HUES6 (cell line): ENCODE measurements around the gene TMEM270.
"Not testable (repeated sequence)": the region's sequence is repeated elsewhere in the genome, so short reads cannot be mapped to it uniquely, and the experiment has no call there.

Source experiments
- H3K27ac ChIP-seq: 2 replicates; pipeline ENCODE4 v1.7.0; 2013; ENCODE audit warnings: low read depth, mild to moderate bottlenecking, low read length, inconsistent platforms
- H3K27me3 ChIP-seq: 2 replicates; pipeline ENCODE4 v1.6.1; 2013; ENCODE audit warnings: low read length; ENCODE audit not compliant: control insufficient read depth, insufficient read depth
- H3K36me3 ChIP-seq: 2 replicates; pipeline ENCODE4 v1.6.1; 2013; ENCODE audit warnings: low read length; ENCODE audit not compliant: control insufficient read depth, insufficient read depth
- H3K4me1 ChIP-seq: 2 replicates; pipeline ENCODE4 v1.6.1; 2013; ENCODE audit warnings: low read length; ENCODE audit not compliant: control insufficient read depth, insufficient read depth
- H3K4me3 ChIP-seq: 2 replicates; pipeline ENCODE4 v1.5.1; 2013; ENCODE audit warnings: low read depth, low read length
- H3K9ac ChIP-seq: one replicate; pipeline ENCODE4 v1.6.1; 2013; ENCODE audit warnings: mild to moderate bottlenecking, low read length
- H3K9me3 ChIP-seq: 2 replicates; pipeline ENCODE4 v1.6.1; 2013; ENCODE audit warnings: low read depth, low read length; ENCODE audit not compliant: control insufficient read depth, insufficient read depth

Gene TMEM270

DNA sequence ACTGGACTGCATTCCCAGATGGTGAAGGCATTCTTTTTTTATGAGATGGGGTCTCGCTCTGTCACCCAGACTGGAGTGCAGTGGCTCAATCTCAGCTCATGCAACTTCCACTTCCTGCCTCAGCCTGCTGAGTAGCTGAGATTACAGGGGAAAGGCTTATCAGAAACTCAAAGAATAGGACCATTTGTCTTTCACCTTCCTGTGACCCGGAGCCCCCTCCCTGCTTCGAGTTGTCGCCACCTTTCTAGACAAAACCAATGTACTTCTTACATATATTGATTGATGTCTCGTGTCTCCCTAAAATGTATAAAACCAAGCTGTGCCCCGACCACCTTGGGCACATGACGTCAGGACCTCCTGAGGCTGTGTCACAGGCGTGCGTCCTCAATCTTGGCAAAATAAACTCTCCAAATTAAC, 16.8 kb upstream of the TMEM270 start:
- Histone ChIP-seq H3K9me3 (peaks cover 7% of the 10 kb centered on the region; the same call in 1 of the 2 replicates), H3K36me3 (no peaks in the 10 kb centered on the region), H3K27ac (no peak overlapping the region), H3K4me1 (peaks cover 10% of the 10 kb centered on the region; the same call in 1 of the 2 replicates), H3K9ac (no peak overlapping the region), H3K27me3 (no peaks in the 10 kb centered on the region), H3K4me3 (no peak overlapping the region)

DNA sequence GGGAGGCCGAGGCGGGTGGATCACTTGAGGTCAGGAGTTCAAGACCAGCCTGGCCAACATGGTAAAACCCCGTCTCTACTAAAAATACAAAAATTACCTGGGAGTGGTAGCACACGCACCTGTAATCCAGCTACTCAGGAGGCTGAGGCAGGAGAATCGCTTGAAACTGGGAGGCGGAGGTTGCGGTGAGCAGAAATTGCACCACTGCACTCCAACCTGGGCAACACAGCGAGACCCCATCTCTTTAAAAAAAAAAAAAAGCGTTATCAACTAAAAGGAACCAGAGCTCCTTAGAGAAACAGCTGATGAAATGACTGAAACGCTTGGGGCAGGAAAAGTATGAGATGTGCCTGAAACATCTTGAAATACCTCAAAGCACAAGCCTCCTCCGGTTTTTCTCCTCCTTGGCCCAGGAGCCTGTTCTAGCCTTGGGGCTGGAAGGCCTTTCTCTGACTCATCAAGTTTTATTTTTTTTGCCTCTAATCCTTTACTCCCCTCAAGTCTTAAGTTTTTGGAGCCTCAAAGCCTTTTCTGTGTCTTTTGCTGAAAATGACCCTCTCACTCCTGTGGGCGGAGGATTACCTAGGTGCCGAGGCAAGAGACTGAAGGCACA, 16.0 kb upstream of the TMEM270 start:
- Histone ChIP-seq H3K27ac (no peak overlapping the region), H3K4me1 (peaks cover 10% of the 10 kb centered on the region; the same call in 1 of the 2 replicates), H3K9me3 (peaks cover 7% of the 10 kb centered on the region; the same call in 1 of the 2 replicates), H3K27me3 (no peaks in the 10 kb centered on the region), H3K9ac (no peak overlapping the region), H3K36me3 (no peaks in the 10 kb centered on the region), H3K4me3 (no peak overlapping the region)

DNA sequence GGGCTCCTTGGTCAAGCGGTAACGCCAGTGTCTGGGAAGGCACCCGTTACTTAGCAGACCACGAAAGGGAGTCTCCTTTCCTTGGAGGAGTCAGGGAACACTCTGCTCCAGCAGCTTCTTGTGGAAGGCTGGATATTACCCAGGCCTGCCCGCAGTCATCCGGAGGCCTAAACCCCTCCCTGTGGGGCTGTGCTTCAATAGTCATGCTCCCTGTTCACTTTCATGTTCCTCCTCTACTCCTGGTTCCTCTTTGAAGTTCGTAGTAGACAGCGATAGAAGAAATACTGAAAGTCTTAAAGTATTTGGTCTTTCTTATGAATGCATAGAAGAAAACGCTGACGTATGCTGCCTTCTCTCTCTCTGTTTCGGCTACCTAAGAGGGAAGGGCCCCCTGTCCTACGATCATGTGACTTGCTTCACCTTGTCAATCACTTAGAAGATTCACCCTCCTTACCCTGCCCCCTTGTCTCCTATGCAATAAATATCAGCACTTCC, 15.2 kb upstream of the TMEM270 start:
- not testable (repeated sequence) for H3K36me3 ChIP-seq, H3K9me3 ChIP-seq, H3K4me3 ChIP-seq, H3K27me3 ChIP-seq, H3K27ac ChIP-seq, H3K9ac ChIP-seq
- peaks cover 11% of the 10 kb centered on the region; the same call in 1 of the 2 replicates for H3K4me1 ChIP-seq

DNA sequence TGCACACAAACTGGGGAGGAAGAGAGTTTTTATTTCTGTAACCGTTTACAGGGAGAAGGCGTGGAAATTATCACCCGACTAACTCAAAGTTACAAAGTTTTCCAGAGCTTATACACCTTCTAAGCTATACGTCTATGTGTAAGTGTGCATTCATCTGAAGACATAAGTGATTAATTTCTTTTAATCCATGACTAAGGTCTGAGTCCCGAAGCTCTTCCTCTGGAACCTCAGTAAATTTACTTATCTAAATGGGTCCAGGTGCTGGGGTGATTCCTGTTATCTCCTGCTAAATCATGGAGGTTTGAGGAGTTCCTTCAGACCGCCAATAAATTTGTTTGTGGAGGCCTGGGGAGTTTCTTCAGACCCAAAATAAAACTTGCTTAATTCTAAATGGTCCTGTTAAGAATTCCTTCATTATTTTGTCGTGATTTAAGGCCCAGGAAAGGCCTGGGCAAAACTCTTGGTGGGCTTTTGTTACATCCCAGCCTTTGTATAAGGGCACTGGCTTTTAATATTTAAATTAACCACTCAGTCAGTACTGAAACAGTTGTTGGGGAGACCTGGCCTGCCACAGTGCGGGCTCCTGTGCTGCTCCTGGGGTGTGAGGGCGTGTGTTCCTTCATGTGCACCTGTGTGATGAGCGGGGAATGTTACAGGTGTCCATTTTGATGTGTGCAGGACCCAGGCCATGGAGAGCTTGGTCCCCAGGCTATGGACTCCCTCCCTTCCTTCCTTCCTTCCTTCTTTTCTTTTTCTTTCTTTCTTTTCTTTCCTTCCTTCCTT, 12.8 kb upstream of the TMEM270 start:
- H3K4me1 ChIP-seq: peaks cover 28% of the 10 kb centered on the region; the same call in 1 of the 2 replicates
- H3K9ac ChIP-seq: no peak overlapping the region
- H3K4me3 ChIP-seq: no peak overlapping the region
- no peak overlapping the region for H3K27ac ChIP-seq
- no peaks in the 10 kb centered on the region for H3K36me3 ChIP-seq
- no peaks in the 10 kb centered on the region for H3K27me3 ChIP-seq
- peaks cover 7% of the 10 kb centered on the region; the same call in 1 of the 2 replicates for H3K9me3 ChIP-seq

DNA sequence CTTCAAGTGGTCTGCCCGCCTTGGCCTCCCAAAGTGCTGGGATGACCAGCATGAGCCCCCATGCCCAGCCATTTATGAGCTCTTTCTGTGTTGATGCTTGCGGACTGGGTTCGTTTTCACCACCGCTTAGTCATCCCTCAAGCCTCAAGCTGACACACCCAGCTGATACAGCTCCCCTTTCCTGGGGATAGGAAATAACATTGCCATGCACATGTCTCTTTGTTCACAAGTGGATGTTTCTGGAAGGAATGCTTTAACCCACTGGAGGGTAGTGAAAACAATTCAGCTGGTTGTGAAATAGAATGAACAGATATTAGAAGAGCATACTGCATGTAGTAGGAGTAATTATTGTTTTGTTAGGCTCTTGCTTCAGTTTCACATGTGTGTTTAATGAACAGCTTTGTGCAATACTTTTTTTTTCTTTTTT, 10.2 kb upstream of the TMEM270 start:
- Histone ChIP-seq H3K27ac (no peak overlapping the region), H3K9ac (no peak overlapping the region)

DNA sequence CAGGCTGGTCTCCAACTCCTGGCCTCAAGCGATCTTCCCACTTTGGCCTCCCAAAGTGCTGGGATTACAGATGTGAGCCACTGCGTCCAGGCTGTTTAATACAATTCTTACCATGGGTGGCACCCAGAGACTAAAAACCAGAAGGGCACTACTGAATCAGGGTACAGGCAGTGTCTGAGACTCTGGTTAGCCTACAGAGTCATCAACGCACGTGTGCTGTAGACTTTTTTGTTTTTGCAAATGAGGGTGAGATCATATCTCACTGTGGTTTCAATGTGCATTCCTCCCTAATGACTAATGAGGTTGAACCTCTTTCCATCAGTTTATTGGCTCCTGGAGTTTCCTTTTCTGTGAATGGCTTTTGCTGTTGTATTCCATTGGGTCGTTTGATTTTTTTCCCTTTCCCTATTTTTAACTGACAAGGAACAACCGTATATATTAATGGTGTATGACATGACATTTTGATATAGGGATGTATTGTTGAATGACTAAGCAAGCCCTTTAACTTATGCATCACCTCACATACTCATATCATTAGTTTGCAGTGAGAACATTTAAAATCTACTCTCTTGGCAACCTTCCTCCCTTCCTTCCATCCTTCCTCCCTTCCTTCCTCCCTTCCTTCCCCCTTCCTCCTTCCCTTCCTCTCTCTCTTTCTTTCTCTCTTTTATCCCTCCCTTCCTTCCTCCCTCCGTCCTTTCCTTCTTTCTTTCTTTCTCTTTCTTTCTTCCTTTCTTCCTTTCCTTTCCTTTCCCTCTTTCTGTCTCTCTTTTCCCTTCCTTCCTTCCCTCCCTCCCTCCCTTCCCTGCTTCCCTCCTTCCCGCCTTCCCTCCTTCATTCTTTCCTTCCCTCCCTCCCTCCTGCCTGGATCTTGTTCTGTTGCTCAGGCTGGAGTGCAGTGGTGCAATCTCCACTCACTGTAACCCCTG, 9.3 kb upstream of the TMEM270 start:
- H3K4me1 ChIP-seq: peaks cover 18% of the 10 kb centered on the region; the same call in 1 of the 2 replicates
- H3K27ac ChIP-seq: no peak overlapping the region
- peaks cover 2% of the 10 kb centered on the region; the same call in 1 of the 2 replicates for H3K27me3 ChIP-seq
- no peak overlapping the region for H3K4me3 ChIP-seq
- H3K36me3 ChIP-seq: no peaks in the 10 kb centered on the region
- peak overlapping the region; percentile 32 for H3K9ac ChIP-seq
- peaks cover 7% of the 10 kb centered on the region; the same call in 1 of the 2 replicates for H3K9me3 ChIP-seq

More for the DNA sequence above, 10.2 kb upstream of the TMEM270 start:
- Histone ChIP-seq H3K36me3 (no peaks in the 10 kb centered on the region), H3K4me1 (peaks cover 20% of the 10 kb centered on the region; the same call in 1 of the 2 replicates), H3K9me3 (peaks cover 7% of the 10 kb centered on the region; the same call in 1 of the 2 replicates), H3K27me3 (no peaks in the 10 kb centered on the region), H3K4me3 (no peak overlapping the region)

DNA sequence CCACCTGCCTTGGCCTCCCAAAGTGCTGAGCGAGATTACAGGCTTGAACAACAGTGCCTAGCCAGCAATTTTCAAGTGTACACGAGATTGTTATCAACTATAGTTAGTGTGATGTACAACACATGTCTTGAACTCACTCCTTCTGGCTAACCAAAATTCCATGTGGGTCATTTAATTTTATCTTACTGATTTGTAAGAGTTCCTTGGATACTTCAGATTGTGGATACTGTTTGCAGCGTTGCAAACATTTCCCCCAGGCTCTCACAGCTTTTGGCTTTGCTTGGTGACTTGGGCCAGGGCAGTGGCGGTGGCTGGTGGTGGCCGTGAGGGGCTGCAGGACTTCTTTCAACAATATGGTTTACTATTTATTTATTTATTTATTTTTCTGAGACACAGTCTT, 8.5 kb upstream of the TMEM270 start:
- no peak overlapping the region for H3K27ac ChIP-seq
- no peak overlapping the region for H3K4me3 ChIP-seq
- peaks cover 7% of the 10 kb centered on the region; the same call in 1 of the 2 replicates for H3K9me3 ChIP-seq
- no peaks in the 10 kb centered on the region for H3K36me3 ChIP-seq
- H3K4me1 ChIP-seq: peaks cover 18% of the 10 kb centered on the region; the same call in 1 of the 2 replicates
- peaks cover 8% of the 10 kb centered on the region; the same call in 1 of the 2 replicates for H3K27me3 ChIP-seq
- no peak overlapping the region for H3K9ac ChIP-seq

DNA sequence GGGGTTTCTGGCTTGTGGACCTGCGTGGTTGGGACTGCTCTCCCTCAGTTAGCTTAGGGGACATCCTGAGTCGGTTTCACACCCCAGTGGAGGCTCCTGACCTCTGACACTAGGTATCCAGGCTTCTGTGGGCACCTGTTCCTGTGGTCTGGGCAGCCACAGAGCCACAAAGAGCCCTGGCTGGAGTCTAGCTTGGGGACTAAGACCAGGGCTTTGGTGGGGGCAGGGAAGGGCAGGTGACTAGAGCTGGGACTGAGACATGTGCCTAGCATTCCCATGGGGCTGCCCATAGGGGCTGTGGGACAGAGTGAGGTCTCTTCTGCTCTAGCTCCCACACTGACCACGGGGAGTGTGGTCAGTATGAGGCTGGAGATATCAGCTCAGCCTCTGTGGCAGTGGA, 4.0 kb upstream of the TMEM270 start:
- Histone ChIP-seq H3K27me3 (peaks cover 8% of the 10 kb centered on the region; the same call in 1 of the 2 replicates), H3K27ac (no peak overlapping the region)

DNA sequence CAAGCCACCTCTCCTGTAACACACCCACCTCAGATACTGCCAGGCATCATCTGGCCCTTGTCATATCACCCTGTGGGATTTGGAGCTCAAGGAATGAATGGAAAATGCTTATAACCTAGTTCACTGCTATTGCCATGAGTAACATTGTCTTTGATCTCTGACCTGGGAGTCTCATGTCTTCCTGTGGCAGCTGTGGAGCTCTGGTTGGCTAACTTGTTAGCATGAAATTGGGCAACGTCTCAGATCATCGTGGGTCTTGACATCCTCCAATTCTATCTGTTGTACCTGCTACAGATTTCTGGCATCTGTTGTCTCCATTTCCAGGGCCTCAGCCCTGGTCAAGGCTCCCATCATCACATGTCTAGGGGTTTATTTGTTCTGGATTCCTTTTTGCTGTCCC, 2.2 kb upstream of the TMEM270 start:
- Histone ChIP-seq H3K9ac (no peak overlapping the region), H3K9me3 (0 out of 2 replicates have a peak, but pooled peaks cover 3% of the 10 kb centered on the region), H3K27me3 (peaks cover 8% of the 10 kb centered on the region; the same call in 1 of the 2 replicates), H3K27ac (no peak overlapping the region), H3K36me3 (no peaks in the 10 kb centered on the region), H3K4me3 (no peak overlapping the region), H3K4me1 (no peaks in the 10 kb centered on the region)

More for the DNA sequence above, 4.0 kb upstream of the TMEM270 start:
- 0 out of 2 replicates have a peak, but pooled peaks cover 3% of the 10 kb centered on the region for H3K9me3 ChIP-seq
- H3K4me3 ChIP-seq: no peak overlapping the region
- H3K9ac ChIP-seq: no peak overlapping the region
- H3K36me3 ChIP-seq: no peaks in the 10 kb centered on the region
- H3K4me1 ChIP-seq: peaks cover 4% of the 10 kb centered on the region; the same call in 1 of the 2 replicates

DNA sequence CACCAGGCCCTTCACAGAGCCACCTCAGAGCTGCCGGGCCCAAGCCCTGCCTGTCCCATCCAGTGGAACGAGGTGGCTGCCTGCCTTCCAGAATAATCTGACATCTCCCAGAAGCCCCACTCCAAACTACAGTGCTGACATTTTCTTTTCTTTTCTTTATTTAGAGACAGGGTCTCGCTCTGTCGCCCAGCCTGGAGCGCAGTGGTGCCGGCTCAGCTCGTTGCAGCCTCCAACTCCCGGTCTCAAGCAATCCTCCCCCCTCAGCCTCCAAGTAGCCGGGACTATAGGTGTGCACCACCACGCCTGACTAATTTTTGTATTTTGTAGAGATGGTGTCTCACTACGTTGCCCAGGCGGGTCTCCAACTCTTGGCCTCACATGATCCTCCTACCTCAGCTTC, 346 bp downstream of the TMEM270 start:
- Histone ChIP-seq H3K27me3 (peaks cover 8% of the 10 kb centered on the region; the same call in 1 of the 2 replicates), H3K36me3 (no peaks in the 10 kb centered on the region), H3K9me3 (0 out of 2 replicates have a peak, but pooled peaks cover 3% of the 10 kb centered on the region), H3K4me3 (no peak overlapping the region), H3K27ac (no peak overlapping the region), H3K9ac (no peak overlapping the region), H3K4me1 (no peaks in the 10 kb centered on the region)
